ENCODE measurements around the gene MVD. TPM values are rescaled to one million over a fixed set of nuclear protein-coding genes. Genes with fewer than 3 reads are reported as not detected.

MVD gene
- total and polyA plus RNA-seq, 4 donors = 39.1 to 135 (median 119) TPM

GRCh38 chr16:88693420-88694177 lies 30.7 kb upstream of the MVD start:
- TF ChIP-seq CTCF (IDR thresholded peaks at IDR 0.05; ENCODE audit: control extremely low read depth, extremely low read depth) = no peak
- H3K36me3 ChIP-seq (ENCODE audit: control insufficient read depth in 4 of 4, insufficient read depth in 4 of 4, low read length in 4 of 4) = peaks cover 0 to 25% (median 0%) of the 10 kb centered on the region in 4 donors
- H3K27ac ChIP-seq (ENCODE audit: low read depth in 1 of 2, low read length in 1 of 2) = no peak overlapping the region
- no peak overlapping the region for H3K9ac ChIP-seq (ENCODE audit: insufficient read depth in 1 of 2, low read length in 2 of 2)
- WGBS, 2 donors = 91 to 92% methylated on average over 39 of the region's 39 CpGs
- no peak overlapping the region for H3K4me3 ChIP-seq
- ATAC-seq (ENCODE audit: insufficient read depth, low FRiP score) (no peak), DNase-seq (no peak)
- no peaks in the 10 kb centered on the region for H3K9me3 ChIP-seq (ENCODE audit: control insufficient read depth in 4 of 4, insufficient read depth in 3 of 4, low read length in 3 of 4)
- H3K27me3 ChIP-seq (ENCODE audit: control insufficient read depth in 3 of 3, insufficient read depth in 3 of 3, low read length in 2 of 3) = peaks cover 0 to 8% (median 2%) of the 10 kb centered on the region in 3 donors
- H3K4me1 ChIP-seq (ENCODE audit: control insufficient read depth in 5 of 5, insufficient read depth in 5 of 5, low read length in 5 of 5) = no peaks in the 10 kb centered on the region

GRCh38 chr16:88692861-88693260 lies 30.0 kb upstream of the MVD start:
- Histone ChIP-seq H3K27ac (ENCODE audit: low read depth in 1 of 2, low read length in 1 of 2) (no peak overlapping the region), H3K9ac (ENCODE audit: insufficient read depth in 1 of 2, low read length in 2 of 2) (no peak overlapping the region), H3K27me3 (ENCODE audit: control insufficient read depth in 3 of 3, insufficient read depth in 3 of 3, low read length in 2 of 3) (peaks cover 0 to 16% (median 7%) of the 10 kb centered on the region in 3 donors), H3K4me3 (no peak overlapping the region), H3K36me3 (ENCODE audit: control insufficient read depth in 4 of 4, insufficient read depth in 4 of 4, low read length in 4 of 4) (peaks cover 0 to 18% (median 0%) of the 10 kb centered on the region in 4 donors), H3K9me3 (ENCODE audit: control insufficient read depth in 4 of 4, insufficient read depth in 3 of 4, low read length in 3 of 4) (no peaks in the 10 kb centered on the region), H3K4me1 (ENCODE audit: control insufficient read depth in 5 of 5, insufficient read depth in 5 of 5, low read length in 5 of 5) (no peaks in the 10 kb centered on the region)
- TF ChIP-seq CTCF (IDR thresholded peaks at IDR 0.05; ENCODE audit: control extremely low read depth, extremely low read depth) = no peak
- ATAC-seq (ENCODE audit: insufficient read depth, low FRiP score) (no peak), DNase-seq (no peak)
- WGBS, 2 donors = 71 to 76% methylated on average over 10 of the region's 10 CpGs

- Histone ChIP-seq H3K27me3 (ENCODE audit: control insufficient read depth in 3 of 3, insufficient read depth in 3 of 3, low read length in 2 of 3) (peaks cover 0 to 20% (median 13%) of the 10 kb centered on the region in 3 donors), H3K4me1 (ENCODE audit: control insufficient read depth in 5 of 5, insufficient read depth in 5 of 5, low read length in 5 of 5) (peaks cover 0 to 2% (median 0%) of the 10 kb centered on the region in 5 donors), H3K9me3 (ENCODE audit: control insufficient read depth in 4 of 4, insufficient read depth in 3 of 4, low read length in 3 of 4) (no peaks in the 10 kb centered on the region), H3K4me3 (no peak overlapping the region), H3K27ac (ENCODE audit: low read depth in 1 of 2, low read length in 1 of 2) (peak overlapping the region in 1 of 2 donors; percentile 33), H3K36me3 (ENCODE audit: control insufficient read depth in 4 of 4, insufficient read depth in 4 of 4, low read length in 4 of 4) (peaks cover 0 to 10% (median 0%) of the 10 kb centered on the region in 4 donors), H3K9ac (ENCODE audit: insufficient read depth in 1 of 2, low read length in 2 of 2) (no peak overlapping the region)
- DNase-seq (no peak), ATAC-seq (ENCODE audit: insufficient read depth, low FRiP score) (no peak)
- 47 to 66% methylated on average over 22 to 26 of the region's 26 CpGs for WGBS, 2 donors
- no peak for TF ChIP-seq CTCF (IDR thresholded peaks at IDR 0.05; ENCODE audit: control extremely low read depth, extremely low read depth)
These were observed 29.2 kb upstream of the MVD start for GRCh38 chr16:88691924-88692560.
